ENCODE data around the gene ARL8A.
"Not testable (repeated sequence)": the region's sequence is repeated elsewhere in the genome, so short reads cannot be mapped to it uniquely, and the experiment has no call there.

ARL8A gene

DNA sequence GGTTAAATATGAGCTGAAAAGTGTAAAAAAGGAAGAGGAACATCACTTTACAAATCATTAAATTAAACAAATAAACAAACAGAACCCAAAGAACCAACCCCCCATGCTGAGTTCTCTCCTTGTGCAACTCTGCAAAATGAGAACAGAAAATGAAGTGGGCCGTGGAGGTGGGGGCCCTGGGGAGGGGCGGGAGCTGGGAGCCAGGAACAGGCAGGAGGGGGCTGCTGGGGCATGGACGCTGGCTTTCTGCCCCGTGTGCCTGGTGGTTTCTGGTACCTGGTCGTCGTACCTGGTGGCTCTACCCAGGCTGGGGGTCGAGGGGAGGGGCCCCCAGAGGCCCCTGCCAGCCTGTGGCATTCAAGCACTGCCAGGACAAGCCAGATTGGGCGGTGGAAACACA lies 11.0 kb downstream of the ARL8A start:
- no peak for FAIRE-seq

GRCh38 chr1:202133001-202133400 lies 11.5 kb downstream of the ARL8A start:
- no peak for FAIRE-seq

GRCh38 chr1:202131956-202132821 lies 12.3 kb downstream of the ARL8A start:
- FAIRE-seq, result no peak

- no peak for FAIRE-seq
Measured at GRCh38 chr1:202130816-202131522, 13.6 kb downstream of the ARL8A start.

- no peak for FAIRE-seq
Measured at GRCh38 chr1:202130297-202130721, 14.2 kb downstream of the ARL8A start.

DNA sequence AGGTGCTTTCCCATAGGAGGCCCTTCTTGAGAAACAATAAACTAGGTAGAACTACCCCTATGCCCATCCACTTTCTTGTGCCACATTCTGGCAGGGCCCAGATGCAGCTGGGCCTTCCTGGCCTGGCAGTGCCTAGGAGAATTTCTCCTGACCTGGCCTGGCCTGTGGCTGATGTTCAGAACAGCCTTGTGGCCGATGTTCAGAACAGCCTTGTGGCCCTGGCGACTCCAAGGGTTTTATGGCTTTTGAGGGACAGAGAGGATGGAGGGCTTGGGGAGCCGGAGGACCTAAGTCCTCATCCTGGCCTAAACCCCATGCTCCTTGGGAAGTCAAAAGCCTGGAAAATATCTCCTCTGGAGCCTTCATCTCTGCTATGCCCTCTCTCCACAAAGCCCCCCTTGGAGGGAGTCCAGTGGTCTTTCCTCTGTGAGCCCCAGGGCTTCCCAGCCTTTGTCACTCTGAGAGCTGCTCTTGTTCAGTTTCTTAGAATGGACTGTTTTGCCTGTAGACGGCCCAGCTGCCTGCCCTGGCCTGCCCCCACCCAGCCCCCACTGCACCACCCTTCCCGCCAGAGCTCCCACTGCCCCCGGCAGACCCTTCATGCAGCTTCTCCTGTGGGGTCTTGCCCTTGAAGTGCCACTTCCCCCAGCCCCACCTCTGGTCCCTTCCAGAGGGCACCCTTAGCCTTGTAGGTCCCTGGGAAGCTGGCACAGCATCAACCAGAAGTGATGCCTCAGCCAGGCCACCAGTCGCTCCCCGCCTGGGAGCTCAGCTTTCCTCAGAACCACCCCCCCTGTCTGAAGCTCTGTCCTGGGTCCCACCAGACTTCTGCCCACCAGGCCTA lies 14.9 kb downstream of the ARL8A start:
- FAIRE-seq, result no peak

DNA sequence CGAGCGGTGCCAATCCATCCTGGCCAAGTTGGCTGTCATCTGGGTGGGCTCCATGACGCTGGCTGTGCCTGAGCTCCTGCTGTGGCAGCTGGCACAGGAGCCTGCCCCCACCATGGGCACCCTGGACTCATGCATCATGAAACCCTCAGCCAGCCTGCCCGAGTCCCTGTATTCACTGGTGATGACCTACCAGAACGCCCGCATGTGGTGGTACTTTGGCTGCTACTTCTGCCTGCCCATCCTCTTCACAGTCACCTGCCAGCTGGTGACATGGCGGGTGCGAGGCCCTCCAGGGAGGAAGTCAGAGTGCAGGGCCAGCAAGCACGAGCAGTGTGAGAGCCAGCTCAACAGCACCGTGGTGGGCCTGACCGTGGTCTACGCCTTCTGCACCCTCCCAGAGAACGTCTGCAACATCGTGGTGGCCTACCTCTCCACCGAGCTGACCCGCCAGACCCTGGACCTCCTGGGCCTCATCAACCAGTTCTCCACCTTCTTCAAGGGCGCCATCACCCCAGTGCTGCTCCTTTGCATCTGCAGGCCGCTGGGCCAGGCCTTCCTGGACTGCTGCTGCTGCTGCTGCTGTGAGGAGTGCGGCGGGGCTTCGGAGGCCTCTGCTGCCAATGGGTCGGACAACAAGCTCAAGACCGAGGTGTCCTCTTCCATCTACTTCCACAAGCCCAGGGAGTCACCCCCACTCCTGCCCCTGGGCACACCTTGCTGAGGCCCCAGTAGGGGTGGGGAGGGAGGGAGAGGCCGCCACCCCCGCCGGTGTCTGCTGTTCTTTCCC lies 16.5 kb downstream of the ARL8A start:
- FAIRE-seq, result no peak

GRCh38 chr1:202127061-202127460 lies 17.5 kb downstream of the ARL8A start:
- FAIRE-seq, result no peak

- FAIRE-seq, result no peak
Measured at GRCh38 chr1:202126426-202126825, 18.1 kb downstream of the ARL8A start.

DNA sequence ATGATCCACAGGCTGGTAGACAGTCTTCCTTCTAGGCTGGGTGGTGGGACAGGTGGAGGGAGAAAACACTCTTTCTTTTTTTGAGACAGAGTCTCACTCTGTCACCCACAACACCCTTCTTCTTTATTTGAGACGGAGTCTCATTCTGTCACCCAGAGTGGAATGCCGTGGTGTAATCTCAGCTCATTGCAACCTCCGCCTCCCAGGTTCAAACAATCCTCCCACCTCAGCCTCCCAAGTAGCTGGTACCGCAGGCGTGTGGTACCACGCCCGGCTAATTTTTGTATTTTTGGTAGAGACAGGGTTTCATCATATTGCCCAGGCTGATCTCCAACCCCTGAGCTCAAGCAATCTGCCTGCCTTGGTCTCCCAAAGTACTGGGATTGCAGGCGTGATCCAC lies 18.9 kb downstream of the ARL8A start:
- no peak for FAIRE-seq

GRCh38 chr1:202124142-202124541 lies 20.4 kb downstream of the ARL8A start:
- FAIRE-seq, result no peak

DNA sequence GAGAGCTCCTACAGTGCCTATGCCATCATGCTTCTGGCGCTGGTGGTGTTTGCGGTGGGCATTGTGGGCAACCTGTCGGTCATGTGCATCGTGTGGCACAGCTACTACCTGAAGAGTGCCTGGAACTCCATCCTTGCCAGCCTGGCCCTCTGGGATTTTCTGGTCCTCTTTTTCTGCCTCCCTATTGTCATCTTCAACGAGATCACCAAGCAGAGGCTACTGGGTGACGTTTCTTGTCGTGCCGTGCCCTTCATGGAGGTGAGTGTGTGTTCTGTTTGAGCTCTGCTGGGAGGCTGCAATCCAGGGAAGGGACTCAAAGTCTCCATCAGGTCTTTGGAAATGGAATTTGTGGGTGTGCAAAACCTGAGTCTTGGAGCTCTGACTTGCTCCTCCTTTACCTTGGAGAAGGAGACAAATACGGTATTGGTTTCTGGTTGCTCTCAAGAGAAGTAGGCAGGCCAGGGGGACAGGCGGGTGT lies 21.2 kb downstream of the ARL8A start:
- no peak for FAIRE-seq

DNA sequence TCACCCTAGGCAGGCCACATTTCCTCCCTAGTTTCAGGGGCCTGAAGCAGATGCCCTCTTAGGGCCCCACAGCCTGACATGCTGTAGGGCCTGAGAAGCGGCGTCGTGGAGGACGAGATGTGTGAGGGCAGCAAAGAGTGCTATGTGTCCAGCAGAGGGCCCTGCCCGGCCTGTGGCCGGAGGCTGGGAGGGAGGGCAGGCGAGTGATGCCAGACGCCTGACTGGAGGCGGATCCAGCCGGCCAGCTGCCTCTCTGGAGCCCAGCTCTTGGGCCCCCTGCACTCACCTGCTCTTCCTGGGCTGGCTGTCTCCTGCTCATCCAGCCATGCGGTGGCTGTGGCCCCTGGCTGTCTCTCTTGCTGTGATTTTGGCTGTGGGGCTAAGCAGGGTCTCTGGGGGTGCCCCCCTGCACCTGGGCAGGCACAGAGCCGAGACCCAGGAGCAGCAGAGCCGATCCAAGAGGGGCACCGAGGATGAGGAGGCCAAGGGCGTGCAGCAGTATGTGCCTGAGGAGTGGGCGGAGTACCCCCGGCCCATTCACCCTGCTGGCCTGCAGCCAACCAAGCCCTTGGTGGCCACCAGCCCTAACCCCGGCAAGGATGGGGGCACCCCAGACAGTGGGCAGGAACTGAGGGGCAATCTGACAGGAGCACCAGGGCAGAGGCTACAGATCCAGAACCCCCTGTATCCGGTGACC lies 21.8 kb downstream of the ARL8A start, which contains the start of gene GPR37L1:
Gene GPR37L1, plus strand, starts transcription at position 279 of the 697 bp plus-strand sequence. Its CDS starts 47 bp downstream, at position 326.
- no peak for FAIRE-seq

- FAIRE-seq, result no peak
Measured at GRCh38 chr1:202121006-202121405, 23.5 kb downstream of the ARL8A start.

GRCh38 chr1:202117898-202118371 lies 26.6 kb downstream of the ARL8A start:
- no peak for FAIRE-seq

- no peak for FAIRE-seq
Measured at GRCh38 chr1:202116287-202116686, 28.2 kb downstream of the ARL8A start.

GRCh38 chr1:202113690-202114300 lies 30.7 kb downstream of the ARL8A start:
- FAIRE-seq, result no peak

GRCh38 chr1:202112859-202113689 lies 31.5 kb downstream of the ARL8A start:
- FAIRE-seq, result no peak

- not testable (repeated sequence) for FAIRE-seq
Measured at GRCh38 chr1:202111589-202111988, 32.9 kb downstream of the ARL8A start.

GRCh38 chr1:202110977-202111376 lies 33.6 kb downstream of the ARL8A start:
- no peak for FAIRE-seq
